Heart left ventricle (tissue), 13 donors: ENCODE data around the gene SET.

Source experiments
- POLR2A ChIP-seq, 2 donors: fragments of 450-650 bp; IDR thresholded peaks; one replicate each; pipeline ENCODE4 v1.6.1; 2017; ENCODE audit warnings: antibody characterized with exemption in 2 of 2, mild to moderate bottlenecking in 2 of 2, moderate library complexity in 2 of 2
- TF ChIP-seq, protein P1 (sequence below), 12 donors: fragments of 200-600 bp; sonication (generic) in 4 of 12; IDR thresholded peaks; one replicate each; pipeline versions ENCODE4 v1.5.0 to v1.8.0; 2018 to 2022; ENCODE audit warnings: antibody characterized with exemption in 12 of 12, mild to moderate bottlenecking in 5 of 12
- donor health status: ischemic (EF 13 %, LVEDD 7.1; RV severe dilation, severe dysfunction).
- donor health status: DM: no; HTN: yes; CAD: no.
- donor health status: DM: no; HTN: no; CAD: no.
- donor health status: ischemic (EF 25% LVEDD 6.9; RV normal size, moderate dysfunction).
- donor health status: ischemic (EF 25% LVEDD 5.7; RV mildly dilated, moderate dysfunction).
- donor health status: ischemic (EF 35%, LVEDD 5.7; RV mildly dilated, moderate dysfunction).
- donor health status: nonischemic (EF 11% LVEDD 7.7; RV severe dilation, severe dysfunction).
- donor health status: DM: yes; HTN: yes; CAD: no.
- donor health status: PGD.
- donor health status: ischemic (EF 29% LVEDD 5.4; RV normal size, mild dysfunction).
- donor health status: nonischemic (EF 23%, LVEDD 6.1; RV moderate dilation, normal function).

DNA sequence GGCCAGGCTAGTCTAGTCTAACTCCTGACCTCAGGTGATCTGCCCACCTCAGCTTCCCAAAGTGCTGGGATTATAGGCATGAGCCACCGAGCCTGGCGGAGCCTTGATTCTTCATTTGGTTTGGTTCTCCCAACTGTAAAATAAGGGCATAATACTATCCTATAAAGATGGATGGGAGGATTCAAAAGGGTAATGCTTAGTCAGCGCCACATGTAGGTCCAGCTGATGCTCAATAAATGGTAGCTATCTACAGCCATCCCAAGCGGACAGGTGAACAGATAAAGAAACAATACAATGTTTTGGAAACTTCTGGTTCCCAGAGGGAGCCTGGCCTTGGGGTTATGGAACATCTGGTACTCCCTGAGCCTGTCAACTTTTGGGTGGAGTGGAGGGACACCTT is 13.6 kb upstream of the SET start:
- TF ChIP-seq, protein P1, sequence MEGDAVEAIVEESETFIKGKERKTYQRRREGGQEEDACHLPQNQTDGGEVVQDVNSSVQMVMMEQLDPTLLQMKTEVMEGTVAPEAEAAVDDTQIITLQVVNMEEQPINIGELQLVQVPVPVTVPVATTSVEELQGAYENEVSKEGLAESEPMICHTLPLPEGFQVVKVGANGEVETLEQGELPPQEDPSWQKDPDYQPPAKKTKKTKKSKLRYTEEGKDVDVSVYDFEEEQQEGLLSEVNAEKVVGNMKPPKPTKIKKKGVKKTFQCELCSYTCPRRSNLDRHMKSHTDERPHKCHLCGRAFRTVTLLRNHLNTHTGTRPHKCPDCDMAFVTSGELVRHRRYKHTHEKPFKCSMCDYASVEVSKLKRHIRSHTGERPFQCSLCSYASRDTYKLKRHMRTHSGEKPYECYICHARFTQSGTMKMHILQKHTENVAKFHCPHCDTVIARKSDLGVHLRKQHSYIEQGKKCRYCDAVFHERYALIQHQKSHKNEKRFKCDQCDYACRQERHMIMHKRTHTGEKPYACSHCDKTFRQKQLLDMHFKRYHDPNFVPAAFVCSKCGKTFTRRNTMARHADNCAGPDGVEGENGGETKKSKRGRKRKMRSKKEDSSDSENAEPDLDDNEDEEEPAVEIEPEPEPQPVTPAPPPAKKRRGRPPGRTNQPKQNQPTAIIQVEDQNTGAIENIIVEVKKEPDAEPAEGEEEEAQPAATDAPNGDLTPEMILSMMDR (IDR thresholded peaks at IDR 0.05): no peak
- TF ChIP-seq POLR2A (IDR thresholded peaks at IDR 0.05): no peak
